KG1 (cell line): ENCODE measurements around the gene FGD4.
"Not testable (repeated sequence)": the region's sequence is repeated elsewhere in the genome, so short reads cannot be mapped to it uniquely, and the experiment has no call there.

Source experiments
- DNase-seq: peaks from one replicate; lab custom pipeline; 2025; lab: John Stamatoyannopoulos, UW

Gene FGD4

DNA sequence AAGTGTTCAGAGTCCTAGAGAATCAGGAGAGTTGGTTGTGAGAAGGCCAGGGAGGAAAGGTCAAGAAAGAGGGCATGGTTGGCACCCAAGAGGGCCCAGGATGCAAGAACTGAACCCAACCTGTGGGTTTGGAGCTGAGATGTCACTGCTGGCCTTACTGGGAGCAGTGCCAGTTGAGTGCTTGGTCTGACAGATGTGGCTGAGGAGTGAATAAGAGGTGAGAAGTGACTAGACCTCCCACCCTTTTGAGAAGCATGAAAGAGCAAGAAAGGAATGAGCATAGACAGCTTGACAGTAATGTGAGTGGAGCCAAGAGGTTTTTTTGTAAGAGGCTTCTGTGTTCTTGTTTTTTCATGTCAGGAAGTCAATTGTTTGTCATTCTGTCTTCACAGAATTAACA, 95.3 kb downstream of the FGD4 start:
- no peak for DNase-seq

DNA sequence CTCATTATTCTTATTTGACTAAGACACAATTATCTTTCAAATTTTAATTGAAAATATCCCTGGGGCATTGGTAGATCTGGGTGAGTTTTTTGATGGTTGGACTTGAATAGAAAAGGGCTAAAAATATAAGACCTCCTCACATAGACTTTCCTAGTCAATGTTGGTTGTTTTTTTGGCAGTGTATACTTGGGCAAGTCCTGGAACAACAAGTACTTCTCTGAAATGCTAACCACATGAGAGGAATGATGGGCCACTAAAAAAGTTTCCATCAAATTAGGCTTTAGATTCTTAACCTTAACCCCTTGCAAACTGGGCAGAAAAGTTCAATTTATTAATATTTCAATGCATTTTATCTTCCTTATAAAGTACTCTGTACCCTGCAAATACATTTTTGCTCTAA, 97.6 kb downstream of the FGD4 start:
- no peak for DNase-seq

GRCh38 chr12:32497864-32498263, 98.5 kb downstream of the FGD4 start:
- DNase-seq: no peak

- no peak for DNase-seq
Observed at GRCh38 chr12:32499048-32499447, 99.7 kb downstream of the FGD4 start.

- DNase-seq: no peak
Observed at GRCh38 chr12:32501835-32502333, 102.5 kb downstream of the FGD4 start.

DNA sequence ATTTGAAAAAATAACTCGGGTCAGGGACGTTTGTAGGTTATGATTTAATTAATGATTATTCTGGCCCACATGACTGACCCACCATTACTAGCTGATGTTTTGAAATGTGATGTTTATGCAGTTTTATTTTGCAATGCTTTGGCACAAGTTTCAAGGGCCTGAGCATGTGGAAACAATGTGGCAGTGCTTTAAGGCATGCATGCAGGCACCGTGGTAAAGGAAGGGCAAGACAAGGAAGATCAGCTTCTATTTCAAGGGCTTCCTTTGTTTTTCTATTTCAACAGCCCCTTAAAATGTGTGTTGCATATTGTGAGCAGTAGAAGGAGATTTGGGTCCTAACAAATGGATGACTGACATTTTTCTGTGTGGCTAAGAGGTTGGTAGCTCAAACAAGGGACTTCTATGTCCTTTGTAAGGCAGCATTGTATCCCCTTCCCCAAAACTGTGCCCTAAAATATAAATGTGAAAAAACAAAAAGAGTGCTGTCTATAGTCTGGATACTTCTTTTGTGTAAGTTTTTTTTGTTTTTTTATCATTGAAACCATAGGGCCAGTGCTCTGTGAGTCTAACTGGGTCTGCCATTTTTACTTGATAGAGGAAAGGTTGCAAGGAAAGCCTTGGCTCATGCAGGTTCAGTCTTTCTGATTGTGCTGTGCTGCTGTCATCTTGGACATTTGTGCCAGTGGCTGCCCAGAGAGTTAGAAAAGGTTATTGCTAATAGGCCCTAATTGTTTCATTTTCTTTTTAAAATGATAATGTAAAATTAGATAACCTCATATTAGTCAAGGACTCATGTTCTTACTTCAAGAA, 103.5 kb downstream of the FGD4 start:
- DNase-seq: no peak

DNA sequence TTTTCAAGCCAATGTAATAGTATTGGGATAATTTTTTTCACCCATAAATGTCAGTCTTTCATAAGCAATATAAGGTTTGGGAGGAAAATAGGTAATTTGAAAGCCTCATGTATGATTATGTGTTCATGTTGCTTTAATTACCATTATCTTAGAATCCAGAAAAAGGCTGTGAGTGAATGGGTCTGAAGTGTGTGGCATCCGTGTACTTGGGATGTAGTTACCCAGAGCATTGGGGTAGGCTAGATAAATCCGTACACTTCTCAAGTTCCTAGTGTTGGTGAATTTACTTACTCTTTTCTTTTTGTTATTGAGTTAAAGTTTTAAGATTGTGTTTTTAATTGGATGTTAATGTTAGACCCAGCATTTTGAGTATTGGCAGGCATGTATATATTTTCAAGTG, 104.4 kb downstream of the FGD4 start:
- DNase-seq: no peak

GRCh38 chr12:32504591-32504990, 105.2 kb downstream of the FGD4 start:
- DNase-seq: no peak

GRCh38 chr12:32505067-32505945, 105.9 kb downstream of the FGD4 start:
- no peak for DNase-seq

- DNase-seq: not testable (repeated sequence)
Observed at GRCh38 chr12:32507096-32507941, 108.0 kb downstream of the FGD4 start.

- no peak for DNase-seq
Observed at GRCh38 chr12:32507942-32508320, 108.6 kb downstream of the FGD4 start.

DNA sequence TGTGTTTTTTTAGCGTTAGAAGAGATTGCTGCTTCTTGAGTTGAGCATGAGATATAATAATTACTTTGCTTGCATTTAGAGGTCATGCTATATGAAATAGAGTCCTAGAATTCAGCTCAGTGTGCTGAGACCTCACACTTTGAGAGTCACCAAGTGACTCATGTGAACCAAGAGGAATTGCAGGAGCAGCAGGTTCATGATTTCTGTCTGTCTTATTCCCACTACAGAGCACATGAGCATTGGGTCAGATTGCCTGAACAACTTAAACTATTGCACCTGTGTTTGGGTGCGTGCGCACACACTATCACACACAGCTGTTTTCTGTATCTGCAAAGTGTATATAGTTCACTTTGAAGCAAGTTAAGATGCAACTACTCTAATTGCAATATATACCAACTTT, 109.3 kb downstream of the FGD4 start:
- DNase-seq: no peak

DNA sequence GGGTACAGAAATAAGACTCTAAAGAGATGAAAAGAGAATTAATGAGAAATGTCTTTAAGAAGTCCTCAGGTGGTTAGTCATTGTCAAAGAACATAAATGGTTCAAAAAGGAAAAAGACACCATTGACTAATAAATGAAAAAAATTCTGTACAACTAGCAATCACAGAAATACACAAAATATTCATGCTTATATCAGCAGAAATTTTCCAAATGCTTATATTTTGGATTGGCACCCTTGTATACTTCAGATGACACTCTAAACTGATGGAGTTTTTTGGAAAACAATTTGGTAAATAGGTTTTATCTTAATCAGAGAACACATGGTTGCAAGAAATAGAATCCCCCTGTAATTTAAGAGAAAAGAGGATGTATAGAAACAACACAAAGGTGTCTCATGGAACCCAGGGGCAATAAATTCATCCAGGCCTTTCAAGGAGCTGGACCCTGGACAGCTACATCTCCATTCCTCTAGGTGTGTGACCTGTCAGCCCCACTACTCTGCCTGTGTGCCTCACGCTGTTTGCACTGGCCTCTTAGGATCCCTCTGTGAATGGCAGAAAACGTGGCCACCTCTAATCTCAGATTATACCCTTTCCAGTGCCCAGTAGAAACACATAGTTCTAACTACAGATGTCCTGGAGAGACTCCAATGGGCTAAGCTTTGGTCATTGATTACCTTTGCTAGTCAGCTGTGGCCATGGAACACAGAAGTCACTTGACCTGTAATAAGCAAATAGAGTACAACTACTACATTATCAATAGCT, 110.2 kb downstream of the FGD4 start:
- no peak for DNase-seq

GRCh38 chr12:32511976-32512375, 112.6 kb downstream of the FGD4 start:
- not testable (repeated sequence) for DNase-seq

GRCh38 chr12:32512379-32512778, 113.0 kb downstream of the FGD4 start:
- DNase-seq: no peak

DNA sequence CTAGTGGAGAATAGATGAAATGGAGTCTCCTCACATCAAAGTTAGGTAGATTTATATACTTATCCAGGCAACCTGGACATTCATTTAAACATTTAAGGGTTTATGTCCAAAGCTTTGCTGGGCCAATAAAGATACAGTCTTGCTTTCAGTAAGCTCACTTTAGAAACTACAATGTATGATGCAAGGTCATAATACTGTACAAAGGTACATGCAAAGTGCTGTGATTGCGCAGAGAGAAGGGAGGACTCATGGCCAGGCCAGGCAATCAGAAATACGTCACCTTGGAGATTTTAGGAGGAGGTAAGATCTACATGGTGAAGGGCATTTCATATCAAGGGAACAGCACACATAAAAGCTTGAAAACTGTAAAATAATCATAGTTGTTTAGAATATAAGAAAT, 113.6 kb downstream of the FGD4 start:
- DNase-seq: no peak

- no peak for DNase-seq
Observed at GRCh38 chr12:32515137-32515873, 115.9 kb downstream of the FGD4 start.

- no peak for DNase-seq
Observed at GRCh38 chr12:32516230-32516629, 116.9 kb downstream of the FGD4 start.

DNA sequence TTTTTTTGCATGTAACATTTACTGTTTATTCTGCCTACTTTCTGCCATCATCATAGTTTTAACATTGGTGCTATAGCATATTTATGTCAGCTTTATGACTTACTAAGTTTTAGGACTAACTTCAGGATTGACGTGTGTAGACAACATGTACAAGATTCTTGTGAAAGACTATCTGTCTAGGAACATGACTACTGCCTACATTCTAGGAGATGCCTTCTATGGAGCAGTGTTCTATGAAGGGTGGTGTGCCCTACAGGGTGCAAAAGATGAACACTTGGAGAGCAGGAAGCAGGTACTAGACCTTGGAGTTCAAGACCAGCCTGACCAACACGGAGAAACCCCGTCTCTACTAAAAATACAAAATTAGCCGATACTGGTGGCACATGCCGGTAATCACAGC, 118.6 kb downstream of the FGD4 start:
- DNase-seq: no peak

DNA sequence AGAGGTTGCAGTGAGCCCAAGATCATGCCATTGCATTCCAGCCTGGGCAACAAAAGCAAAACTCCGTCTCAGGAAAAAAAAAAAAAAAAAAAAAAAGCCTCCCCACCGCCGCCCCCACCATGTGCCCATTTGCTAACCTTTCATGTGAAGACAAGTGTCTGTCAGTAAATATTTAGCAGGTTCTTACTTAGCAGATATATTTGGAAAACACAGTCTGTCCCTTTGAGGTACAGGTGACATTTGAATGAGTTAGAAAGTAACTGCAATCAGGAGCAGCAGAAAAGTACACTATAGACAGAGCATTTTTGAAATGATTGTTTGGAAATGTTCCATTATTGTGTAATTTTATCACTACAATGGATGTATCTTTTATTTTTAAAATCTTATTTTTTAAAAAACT, 119.7 kb downstream of the FGD4 start:
- no peak for DNase-seq
